HepG2 (cell line): ENCODE data around the gene NOTUM. TPM values are rescaled to one million over a fixed set of nuclear protein-coding genes. Genes with fewer than 3 reads are reported as not detected.
A peak's percentile ranks its signal among the peaks of the same experiment; 100 is the strongest.

ENCODE experiments used
- BORCS8-MEF2B ChIP-seq: sonication (generic); formaldehyde crosslinking; IDR thresholded peaks from 2 replicates; pipeline ENCODE4 v1.8.0; 2022; ENCODE audit warnings: mild to moderate bottlenecking, missing genetic modification reagents
- E2F5 ChIP-seq: sonication (generic); formaldehyde crosslinking; conservative IDR thresholded peaks from 2 replicates; pipeline ENCODE4 v1.4.0; 2020; ENCODE audit warnings: missing genetic modification reagents
- GPBP1L1 ChIP-seq: sonication (generic); formaldehyde crosslinking; IDR thresholded peaks from 2 replicates; pipeline ENCODE4 v1.5.0; 2020; ENCODE audit warnings: mild to moderate bottlenecking, missing genetic modification reagents
- HIVEP1 ChIP-seq: sonication (generic); formaldehyde crosslinking; IDR thresholded peaks from 2 replicates; pipeline ENCODE4 v1.4.0; 2020; ENCODE audit warnings: mild to moderate bottlenecking, missing genetic modification reagents
- HMG20B ChIP-seq: conservative IDR thresholded peaks from 2 replicates; pipeline ENCODE4 v1.6.1; 2016; ENCODE audit warnings: missing genetic modification reagents, missing compliant biosample characterization
- HOXA3 ChIP-seq: sonication (generic); formaldehyde crosslinking; IDR thresholded peaks from 2 replicates; pipeline ENCODE4 v1.5.0; 2020; ENCODE audit warnings: missing genetic modification reagents
- MTF2 ChIP-seq: sonication (generic); formaldehyde crosslinking; IDR thresholded peaks from 2 replicates; pipeline ENCODE4 v1.5.0; 2020; ENCODE audit warnings: missing genetic modification reagents, borderline replicate concordance
- NFE2L2 ChIP-seq: fragments of 150-350 bp; IDR thresholded peaks from 2 replicates; pipeline ENCODE4 v1.6.1; 2014; ENCODE audit warnings: low read length
- NKX3-1 ChIP-seq: sonication (generic); formaldehyde crosslinking; IDR thresholded peaks from 2 replicates; pipeline ENCODE4 v1.5.0; 2020; ENCODE audit warnings: missing genetic modification reagents
- POLR2AphosphoS2 ChIP-seq: IDR thresholded peaks from 2 replicates; pipeline ENCODE4 v1.6.1; 2011; ENCODE audit warnings: low read depth, low read length, improper control_type of control experiment
- POLR2G ChIP-seq: fragments of 200-400 bp; formaldehyde crosslinking; IDR thresholded peaks from 2 replicates; pipeline ENCODE4 v1.6.1; 2018; ENCODE audit warnings: mild to moderate bottlenecking, low read depth, low read length, moderate library complexity
- RFX3 ChIP-seq: IDR thresholded peaks from 2 replicates; pipeline ENCODE4 v1.6.1; 2016; ENCODE audit warnings: missing biosample characterization, missing genetic modification reagents
- SIN3A ChIP-seq: IDR thresholded peaks from 2 replicates; pipeline ENCODE4 v1.6.1; 2011; ENCODE audit warnings: low read depth, mild to moderate bottlenecking, control low read depth, low read length, borderline replicate concordance
- SIX4 ChIP-seq: sonication (generic); formaldehyde crosslinking; IDR thresholded peaks from 2 replicates; pipeline ENCODE4 v1.4.0; 2020; ENCODE audit warnings: missing genetic modification reagents
- TRIM22 ChIP-seq: fragments of 450-650 bp; IDR thresholded peaks from 2 replicates; pipeline ENCODE4 v1.6.1; 2017
- ZFX ChIP-seq: sonication (generic); formaldehyde crosslinking; IDR thresholded peaks from 2 replicates; pipeline ENCODE4 v1.4.0; 2020; ENCODE audit warnings: mild to moderate bottlenecking, low read depth, missing genetic modification reagents, moderate library complexity
- ZFY ChIP-seq: sonication (generic); formaldehyde crosslinking; IDR thresholded peaks from 2 replicates; pipeline ENCODE4 v1.4.0; 2020; ENCODE audit warnings: missing genetic modification reagents
- ZKSCAN5 ChIP-seq: sonication (generic); formaldehyde crosslinking; IDR thresholded peaks from 2 replicates; pipeline ENCODE4 v1.5.1; 2020; ENCODE audit warnings: mild to moderate bottlenecking, missing genetic modification reagents
- ZNF10 ChIP-seq: sonication (generic); formaldehyde crosslinking; IDR thresholded peaks from 2 replicates; pipeline ENCODE4 v1.4.0; 2020; ENCODE audit warnings: mild to moderate bottlenecking, low read depth, missing genetic modification reagents, borderline replicate concordance
- ZNF225 ChIP-seq: sonication (generic); formaldehyde crosslinking; IDR thresholded peaks from 2 replicates; pipeline ENCODE4 v1.4.0; 2020; ENCODE audit warnings: mild to moderate bottlenecking, missing genetic modification reagents
- ZNF256 ChIP-seq: sonication (generic); formaldehyde crosslinking; conservative IDR thresholded peaks from 2 replicates; pipeline ENCODE4 v1.4.0; 2020; ENCODE audit warnings: missing genetic modification reagents
- ZNF3 ChIP-seq: IDR thresholded peaks from 2 replicates; pipeline ENCODE4 v1.7.0; 2017; ENCODE audit warnings: inconsistent platforms
- ZNF34 ChIP-seq: sonication (generic); formaldehyde crosslinking; IDR thresholded peaks from 2 replicates; pipeline ENCODE4 v1.4.0; 2020; ENCODE audit warnings: mild to moderate bottlenecking, missing genetic modification reagents, borderline replicate concordance
- ZNF503 ChIP-seq: sonication (generic); formaldehyde crosslinking; IDR thresholded peaks from 2 replicates; pipeline ENCODE4 v1.4.0; 2020; ENCODE audit warnings: missing genetic modification reagents
- ZNF564 ChIP-seq: sonication (generic); formaldehyde crosslinking; IDR thresholded peaks from 2 replicates; pipeline ENCODE4 v1.8.1; 2023; ENCODE audit warnings: mild to moderate bottlenecking, missing genetic modification reagents
- ZNF792 ChIP-seq: IDR thresholded peaks from 2 replicates; pipeline ENCODE4 v1.6.1; 2016
- ZSCAN21 ChIP-seq: sonication (generic); formaldehyde crosslinking; IDR thresholded peaks from 2 replicates; pipeline ENCODE4 v1.8.0; 2022; ENCODE audit warnings: mild to moderate bottlenecking, missing genetic modification reagents, moderate library complexity, borderline replicate concordance
- polyA plus RNA-seq, 8 experiments: library from polyadenylated mRNA; depleted of rRNA in 3 of 8; stranded (reverse) in 7 of 8; unstranded in 1 of 8; fragments of >200 nt; fragmentation: Illumina TruSeq in 4 of 8; extraction: Trizol in 4 of 8; gene quantifications; 2 replicates each; pipeline versions ENCODE4 v1.2.1 to v1.2.3, GENCODE V29; 2011 to 2016; ENCODE audit warnings: low read depth in 4 of 8, missing spikeins in 1 of 8, mixed read lengths in 1 of 8; ENCODE audit not compliant: insufficient read depth in 1 of 8
- total RNA-seq, 5 experiments: library from RNA; depleted of rRNA; stranded (reverse); fragments of >200 nt; fragmentation: Illumina TruSeq; extraction: Trizol; gene quantifications; 2 replicates each; pipeline ENCODE4 v1.2.3, GENCODE V29; 2016; ENCODE audit warnings: low read depth in 1 of 5

NOTUM gene
- total and polyA plus RNA-seq, 2 of the 13 experiments (the other 11 are each of a cell fraction or from before 2014, with no cell fraction given) = 150 to 160 TPM

GRCh38 chr17:81909966-81910839 lies 50.8 kb downstream of the NOTUM start (continued):
- peak; percentile 88 for TF ChIP-seq ZSCAN21 (CRISPR knock-in tag)
- TF ChIP-seq SIX4 (CRISPR knock-in tag) = no peak
- no peak for TF ChIP-seq RFX3 (CRISPR knock-in tag)
- TF ChIP-seq BORCS8-MEF2B (CRISPR knock-in tag) = peak; percentile 92
- 0 out of 2 replicates have a peak, but pooled peaks have one; percentile 21 for TF ChIP-seq E2F5 (CRISPR knock-in tag)
- peak; percentile 72; the same call in 1 of the 2 replicates for TF ChIP-seq NKX3-1 (CRISPR knock-in tag)
- TF ChIP-seq ZNF3 (CRISPR knock-in tag) = no peak
- TF ChIP-seq HMG20B = peak; percentile 67
- peak; percentile 87 for TF ChIP-seq POLR2G
- TF ChIP-seq ZNF256 (CRISPR knock-in tag) = 0 out of 2 replicates have a peak, but pooled peaks have one; percentile 67
- TF ChIP-seq GPBP1L1 (CRISPR knock-in tag) = no peak
- peak; percentile 87 for TF ChIP-seq HIVEP1 (CRISPR knock-in tag)
- no peak for TF ChIP-seq ZNF34
- TF ChIP-seq ZNF225 (CRISPR knock-in tag) = no peak
- TF ChIP-seq SIN3A = peak; percentile 91
- TF ChIP-seq ZNF503 (CRISPR knock-in tag) = peak; percentile 81; the same call in 1 of the 2 replicates
- TF ChIP-seq POLR2AphosphoS2 = peak; percentile 79; the same call in 1 of the 2 replicates
- peak; percentile 29; the same call in 1 of the 2 replicates for TF ChIP-seq ZNF792 (CRISPR knock-in tag)
- no peak for TF ChIP-seq TRIM22
- peak; percentile 98 for TF ChIP-seq ZFY
- no peak for TF ChIP-seq NFE2L2
- TF ChIP-seq ZNF564 (CRISPR knock-in tag) = no peak
- TF ChIP-seq MTF2 (CRISPR knock-in tag) = no peak
- TF ChIP-seq ZFX (CRISPR knock-in tag) = peak; percentile 99
- TF ChIP-seq ZKSCAN5 (CRISPR knock-in tag) = no peak
- TF ChIP-seq ZNF10 (CRISPR knock-in tag) = no peak
- TF ChIP-seq HOXA3 (CRISPR knock-in tag) = peak; percentile 90
